Epithelial cell of proximal tubule (primary cell): ENCODE data around the gene FDCSP. TPM values are rescaled to one million over a fixed set of nuclear protein-coding genes. Genes with fewer than 3 reads are reported as not detected.
"Not testable (repeated sequence)": the region's sequence is repeated elsewhere in the genome, so short reads cannot be mapped to it uniquely, and the experiment has no call there.

Experiments
- DNase-seq: peaks from one replicate; pipeline ENCODE4 v3.0.0-alpha.2; 2011; ENCODE audit warnings: low read depth
- H3K4me3 ChIP-seq: 2 replicates; pipeline ENCODE4 v1.5.1; 2011; ENCODE audit warnings: low read depth, mild to moderate bottlenecking, low read length
- CTCF ChIP-seq: conservative IDR thresholded peaks from 2 replicates; pipeline ENCODE4 v1.5.1; 2012; ENCODE audit warnings: low read depth, mild to moderate bottlenecking, low read length
- total RNA-seq: library from RNA; depleted of rRNA; stranded (reverse); fragments of >200 nt; gene quantifications from 2 replicates; pipeline ENCODE4 v1.2.3, GENCODE V29; 2015

FDCSP gene
- total RNA-seq, 1 donor from 2014 or later = not detected

DNA sequence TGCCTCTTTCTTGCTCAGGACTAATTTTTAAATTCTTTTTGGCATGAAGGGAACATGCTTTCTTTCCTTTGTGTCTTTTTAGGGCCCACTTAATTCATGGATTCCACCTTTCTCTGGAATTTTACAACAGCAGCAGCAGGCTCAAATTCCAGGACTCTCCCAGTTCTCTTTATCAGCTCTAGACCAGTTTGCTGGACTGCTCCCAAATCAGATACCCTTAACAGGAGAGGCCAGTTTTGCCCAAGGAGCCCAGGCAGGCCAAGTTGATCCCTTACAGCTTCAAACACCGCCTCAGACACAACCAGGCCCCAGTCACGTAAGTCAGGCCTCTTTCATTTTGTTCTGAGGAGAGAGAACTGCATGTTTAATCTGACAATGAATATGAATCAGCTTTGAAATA, 28.1 kb upstream of the FDCSP start:
- H3K4me3 ChIP-seq = no peak overlapping the region
- no peak for DNase-seq
- no peak for TF ChIP-seq CTCF

- TF ChIP-seq CTCF = no peak
- DNase-seq = no peak
- H3K4me3 ChIP-seq = no peak overlapping the region
These were observed 22.3 kb upstream of the FDCSP start for GRCh38 chr4:70203601-70204000.

GRCh38 chr4:70212752-70213151, 13.2 kb upstream of the FDCSP start:
- not testable (repeated sequence) for H3K4me3 ChIP-seq, DNase-seq

DNA sequence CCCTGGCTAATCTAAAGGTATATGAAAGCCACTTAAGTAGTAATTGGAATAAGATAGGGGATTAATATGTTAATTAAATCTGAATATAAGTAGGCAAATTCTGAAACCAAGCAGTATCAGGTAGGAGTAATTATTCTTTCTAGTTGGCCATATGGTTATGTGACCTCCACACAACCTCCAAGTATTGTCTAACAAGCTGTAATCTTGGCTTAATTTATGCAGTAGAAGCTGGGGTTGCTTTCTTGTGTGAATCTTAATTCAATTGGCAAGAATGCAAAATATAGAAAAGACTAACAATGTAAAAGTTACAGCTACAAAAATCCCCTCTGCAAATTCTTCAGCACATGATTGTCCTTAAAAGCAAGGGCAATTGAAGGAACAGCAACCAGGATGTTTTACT, 9.8 kb upstream of the FDCSP start:
- DNase-seq, H3K4me3 ChIP-seq: not testable (repeated sequence)

- not testable (repeated sequence) for DNase-seq, H3K4me3 ChIP-seq
These were observed 9.4 kb upstream of the FDCSP start for GRCh38 chr4:70216550-70216949.

GRCh38 chr4:70221389-70221788, 4.5 kb upstream of the FDCSP start:
- H3K4me3 ChIP-seq, DNase-seq: not testable (repeated sequence)

- not testable (repeated sequence) for DNase-seq, H3K4me3 ChIP-seq
These were observed 4.1 kb upstream of the FDCSP start for GRCh38 chr4:70221818-70222217.

DNA sequence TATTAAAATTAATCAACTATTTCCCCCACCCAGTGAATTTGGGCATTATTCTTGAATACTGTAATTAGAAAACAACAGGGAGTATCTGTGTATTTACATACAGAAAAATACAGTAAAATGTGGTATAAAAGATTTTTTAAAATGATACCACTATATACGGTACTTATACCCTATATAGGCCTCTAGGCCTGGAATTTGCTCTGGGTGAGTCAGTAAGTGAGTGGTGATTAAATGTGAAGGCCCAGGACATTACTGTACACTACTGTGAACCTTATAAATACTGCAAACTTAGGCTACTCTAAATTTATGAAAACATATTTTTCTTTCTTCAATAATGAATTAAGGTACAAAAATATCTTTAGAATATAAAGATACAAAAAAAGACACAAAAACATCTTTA, 10.2 kb downstream of the FDCSP start:
- TF ChIP-seq CTCF = no peak
- no peak overlapping the region for H3K4me3 ChIP-seq
- DNase-seq = no peak

GRCh38 chr4:70239131-70239883, 13.4 kb downstream of the FDCSP start:
- DNase-seq = no peak
- no peak overlapping the region for H3K4me3 ChIP-seq
- no peak for TF ChIP-seq CTCF
